GM12874 (cell line): ENCODE data around the gene KLF13.

Experiments used
- TF ChIP-seq, protein P1 (sequence below): IDR thresholded peaks from 2 replicates; pipeline ENCODE4 v1.5.1; 2011; ENCODE audit warnings: low read depth, mild to moderate bottlenecking, control low read depth, low read length, moderate library complexity; ENCODE audit not compliant: insufficient read depth

Gene KLF13

DNA sequence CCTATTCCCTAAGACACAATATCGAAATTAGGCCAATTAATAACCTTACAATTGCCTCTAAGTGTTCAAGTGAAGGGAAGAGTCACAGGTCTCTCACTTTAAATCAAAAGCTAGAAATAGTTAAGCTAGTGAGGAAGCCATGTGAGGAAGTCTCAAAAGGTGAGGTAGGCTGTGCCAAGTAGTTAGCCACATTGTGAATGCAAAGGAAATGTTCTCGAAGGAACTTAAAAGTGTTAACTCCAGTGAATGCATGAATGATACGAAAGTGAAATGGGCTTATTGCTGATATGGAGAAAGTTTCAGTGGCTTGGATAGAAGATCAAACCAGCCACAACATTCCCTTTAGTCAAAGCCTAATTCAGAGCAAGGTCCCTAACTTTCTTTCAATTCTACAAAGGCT, 59.1 kb downstream of the KLF13 start:
- TF ChIP-seq, protein P1, sequence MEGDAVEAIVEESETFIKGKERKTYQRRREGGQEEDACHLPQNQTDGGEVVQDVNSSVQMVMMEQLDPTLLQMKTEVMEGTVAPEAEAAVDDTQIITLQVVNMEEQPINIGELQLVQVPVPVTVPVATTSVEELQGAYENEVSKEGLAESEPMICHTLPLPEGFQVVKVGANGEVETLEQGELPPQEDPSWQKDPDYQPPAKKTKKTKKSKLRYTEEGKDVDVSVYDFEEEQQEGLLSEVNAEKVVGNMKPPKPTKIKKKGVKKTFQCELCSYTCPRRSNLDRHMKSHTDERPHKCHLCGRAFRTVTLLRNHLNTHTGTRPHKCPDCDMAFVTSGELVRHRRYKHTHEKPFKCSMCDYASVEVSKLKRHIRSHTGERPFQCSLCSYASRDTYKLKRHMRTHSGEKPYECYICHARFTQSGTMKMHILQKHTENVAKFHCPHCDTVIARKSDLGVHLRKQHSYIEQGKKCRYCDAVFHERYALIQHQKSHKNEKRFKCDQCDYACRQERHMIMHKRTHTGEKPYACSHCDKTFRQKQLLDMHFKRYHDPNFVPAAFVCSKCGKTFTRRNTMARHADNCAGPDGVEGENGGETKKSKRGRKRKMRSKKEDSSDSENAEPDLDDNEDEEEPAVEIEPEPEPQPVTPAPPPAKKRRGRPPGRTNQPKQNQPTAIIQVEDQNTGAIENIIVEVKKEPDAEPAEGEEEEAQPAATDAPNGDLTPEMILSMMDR, result no peak

GRCh38 chr15:31387092-31387478, 60.5 kb downstream of the KLF13 start:
- TF ChIP-seq, protein P1, result no peak

DNA sequence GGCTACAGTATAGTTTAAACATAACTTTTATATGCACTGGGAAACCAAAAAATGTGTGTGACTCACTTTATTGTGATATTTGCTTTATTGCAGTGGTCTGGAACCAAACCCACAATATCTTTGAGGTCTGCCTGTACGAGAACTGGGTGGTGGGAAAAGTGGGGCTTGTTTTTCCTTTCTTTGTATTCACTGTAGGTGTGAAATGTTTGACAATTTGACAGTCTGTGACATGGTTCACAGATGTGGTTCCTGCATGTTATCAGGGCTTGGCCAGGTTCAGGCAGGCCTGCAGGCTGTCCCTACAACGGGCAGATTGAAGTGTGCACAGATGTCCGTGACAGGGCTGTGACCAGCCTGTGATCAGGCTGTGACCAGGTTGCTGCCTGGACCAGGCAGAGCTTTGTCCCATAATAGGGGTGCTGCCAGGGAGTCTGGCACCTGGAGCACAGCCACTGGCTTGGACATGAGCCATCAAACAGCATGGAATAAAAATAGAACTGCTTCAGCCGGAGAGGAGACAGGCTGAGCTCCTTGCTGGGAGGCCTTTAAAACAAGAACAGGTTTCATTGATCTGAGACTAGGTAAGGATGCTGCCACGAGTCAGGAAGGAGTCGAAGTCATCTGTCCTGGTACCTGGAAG, 61.0 kb downstream of the KLF13 start:
- TF ChIP-seq, protein P1, result no peak

GRCh38 chr15:31389576-31389975, 62.9 kb downstream of the KLF13 start:
- TF ChIP-seq, protein P1, result no peak

GRCh38 chr15:31390029-31390428, 63.4 kb downstream of the KLF13 start:
- TF ChIP-seq, protein P1, result no peak

- TF ChIP-seq, protein P1, result no peak
Measured at GRCh38 chr15:31390777-31391486, 64.3 kb downstream of the KLF13 start.

DNA sequence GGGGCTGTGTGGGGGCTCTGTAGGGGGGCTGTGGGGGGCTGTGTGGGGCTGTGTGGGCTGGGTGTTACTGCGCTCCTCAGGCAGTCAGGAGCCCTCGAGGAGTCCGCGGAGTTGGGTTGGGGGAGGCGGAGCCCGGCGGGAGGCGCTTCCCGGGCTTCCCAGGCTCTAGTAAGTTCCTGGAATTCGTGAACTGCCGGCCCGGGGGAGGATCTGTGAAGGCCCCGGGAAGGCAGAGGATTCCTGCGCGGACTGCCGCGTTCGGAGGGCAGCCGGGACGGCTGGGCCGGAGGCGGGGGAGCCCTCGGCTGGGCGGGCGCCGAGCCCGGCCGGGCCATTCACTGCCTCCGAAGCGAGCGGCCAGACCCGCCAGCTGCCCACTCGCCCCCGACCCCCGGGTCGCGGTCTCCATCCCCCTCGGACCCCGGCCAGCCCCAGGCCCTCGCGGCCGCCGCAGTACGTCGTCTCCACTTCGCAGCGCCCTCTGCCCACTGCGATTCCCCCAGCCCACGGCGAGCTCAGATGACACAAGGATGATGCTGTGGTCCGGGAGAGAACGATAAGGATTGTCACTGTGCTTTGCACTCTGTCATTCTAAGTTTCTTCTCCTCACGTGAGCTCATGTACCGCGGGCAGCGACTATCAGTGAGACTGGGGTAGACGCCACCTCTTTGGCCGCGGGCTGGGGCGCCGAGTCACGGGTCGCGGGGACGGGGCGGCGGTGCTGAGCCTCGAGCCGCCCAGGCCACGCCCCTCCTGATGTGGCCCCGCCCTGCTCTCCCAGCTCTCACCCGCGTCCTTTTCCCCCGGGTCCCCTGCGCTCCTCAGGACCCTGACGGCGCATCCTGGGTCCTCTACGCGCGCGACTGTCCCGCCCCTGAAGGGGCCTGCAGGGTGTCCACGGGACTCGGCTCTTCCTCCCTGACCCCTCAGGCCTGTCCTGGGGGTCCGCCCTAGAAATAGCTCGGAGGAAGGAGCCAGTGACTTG, 65.3 kb downstream of the KLF13 start:
- TF ChIP-seq, protein P1, result no peak
